Stimulated activated CD8-positive, alpha-beta memory T cell treated with anti-CD3 and anti-CD28 coated beads, Interleukin-4, amount 100 ng/mL, for 4 hours (primary cell): ENCODE data around the gene APOBEC4.

Experiments used
- DNase-seq, 2 donors: peaks; one replicate each; pipeline ENCODE4 v3.0.0-alpha.2; 2020; ENCODE audit warnings: low read depth in 2 of 2, low spot score in 1 of 2

APOBEC4 gene

DNA sequence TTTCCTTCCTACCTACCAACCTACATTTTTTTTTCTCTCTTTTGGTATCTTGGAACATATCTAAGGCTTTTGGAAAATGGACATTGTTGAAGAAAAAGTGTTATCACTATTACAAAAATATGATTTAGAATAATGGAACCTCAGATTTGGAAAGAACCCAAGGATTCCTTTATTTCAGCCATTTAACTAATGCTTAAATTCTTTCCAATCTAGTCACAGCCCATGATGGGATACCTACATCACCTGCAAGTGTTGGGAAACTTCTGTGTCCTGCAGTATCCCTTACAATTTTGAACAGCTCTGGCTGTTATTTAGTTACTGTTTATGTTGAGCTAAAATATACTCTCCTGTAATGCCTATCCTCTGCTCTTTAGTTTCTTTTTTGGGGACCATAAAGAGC lies 22.3 kb upstream of the APOBEC4 start:
- no peak for DNase-seq

DNA sequence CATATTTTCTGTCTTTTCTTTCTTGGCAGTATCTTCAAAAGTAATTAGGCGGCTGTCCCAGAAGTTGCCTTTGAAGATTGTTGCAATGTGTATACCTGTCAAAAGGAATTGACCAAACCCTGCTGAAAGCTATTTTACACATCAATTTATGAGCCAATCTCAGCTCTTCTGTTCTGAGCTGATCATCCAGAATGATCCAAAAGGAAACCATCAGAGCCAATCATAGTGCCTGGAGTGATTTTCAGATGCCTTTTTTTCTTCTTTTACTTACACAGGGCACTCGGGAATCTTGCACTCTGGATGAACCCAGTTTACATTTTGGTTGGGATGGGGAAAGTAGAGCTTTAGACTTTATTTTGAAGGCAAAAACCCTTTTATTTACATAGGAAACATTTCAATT lies 21.8 kb upstream of the APOBEC4 start:
- no peak for DNase-seq

DNA sequence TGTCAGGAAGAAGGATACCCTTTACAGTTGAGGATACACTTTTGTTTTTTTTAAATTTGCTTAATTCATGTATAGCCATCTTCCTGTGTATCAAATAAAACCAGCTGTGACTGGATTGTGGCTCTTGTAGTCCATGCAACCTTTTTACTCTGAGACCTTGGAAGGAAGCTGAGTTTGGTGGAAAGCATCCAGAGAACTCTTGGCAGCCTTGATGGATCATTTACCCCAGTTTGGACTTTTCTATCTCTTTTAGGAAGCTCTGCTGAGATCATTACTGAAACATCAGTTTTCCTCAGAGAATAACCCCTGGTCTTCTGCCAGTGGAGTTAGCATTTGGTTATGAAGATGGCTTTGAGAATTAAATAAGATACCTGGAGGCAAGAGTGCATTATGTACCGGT lies 21.2 kb upstream of the APOBEC4 start:
- no peak for DNase-seq

DNA sequence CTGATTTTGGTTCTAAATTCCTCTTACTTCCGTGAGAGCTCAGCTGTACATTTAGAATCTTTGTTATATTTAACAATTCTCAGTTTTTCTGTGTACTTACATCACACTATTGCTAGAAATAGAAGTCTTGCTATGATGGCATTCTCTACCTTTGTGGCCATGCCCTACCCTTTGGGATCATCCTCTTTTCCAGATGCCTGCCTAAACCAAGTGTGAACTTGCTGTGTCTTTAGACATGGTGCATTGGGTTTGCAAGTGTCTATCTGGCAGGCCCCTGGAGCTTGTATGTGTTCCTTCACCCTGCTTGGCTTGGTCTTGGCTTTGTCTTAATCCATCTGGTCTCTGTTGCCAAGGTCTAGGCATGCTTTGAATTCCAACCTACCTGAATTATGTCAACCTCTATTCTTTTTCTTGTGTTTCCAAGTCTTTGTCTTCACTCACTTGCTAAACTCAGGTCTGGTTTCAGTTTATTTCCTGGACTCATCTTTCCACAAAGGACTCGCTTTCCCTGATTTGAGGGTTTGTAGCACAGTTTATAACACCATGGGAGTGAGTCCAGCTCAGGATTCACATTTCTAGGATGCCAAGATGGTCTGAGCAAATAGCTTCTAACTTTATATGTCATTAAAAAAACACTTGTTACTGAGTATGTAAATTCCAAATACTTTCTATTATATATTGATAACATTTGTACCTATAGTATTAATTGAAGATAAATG lies 20.6 kb upstream of the APOBEC4 start:
- no peak for DNase-seq

DNA sequence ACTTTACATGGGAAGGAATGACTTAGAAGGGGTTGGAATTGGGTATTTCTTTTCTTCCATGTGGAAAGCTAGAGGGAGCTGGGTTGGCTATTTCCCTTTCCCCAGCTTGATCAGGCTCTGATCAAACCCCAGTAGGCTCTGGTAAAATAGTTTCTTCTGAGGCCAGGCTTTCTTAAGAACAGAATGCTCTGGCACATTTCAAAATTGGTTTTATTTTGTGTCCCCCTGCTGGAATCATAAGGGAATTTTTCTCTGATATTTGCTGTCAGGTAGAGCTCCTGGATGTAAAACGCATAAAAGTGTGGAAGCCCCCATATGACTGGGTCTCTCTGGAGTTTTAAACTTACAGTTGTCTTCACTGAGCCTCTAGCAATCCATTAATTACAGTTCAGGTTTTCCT lies 17.1 kb upstream of the APOBEC4 start:
- no peak for DNase-seq

DNA sequence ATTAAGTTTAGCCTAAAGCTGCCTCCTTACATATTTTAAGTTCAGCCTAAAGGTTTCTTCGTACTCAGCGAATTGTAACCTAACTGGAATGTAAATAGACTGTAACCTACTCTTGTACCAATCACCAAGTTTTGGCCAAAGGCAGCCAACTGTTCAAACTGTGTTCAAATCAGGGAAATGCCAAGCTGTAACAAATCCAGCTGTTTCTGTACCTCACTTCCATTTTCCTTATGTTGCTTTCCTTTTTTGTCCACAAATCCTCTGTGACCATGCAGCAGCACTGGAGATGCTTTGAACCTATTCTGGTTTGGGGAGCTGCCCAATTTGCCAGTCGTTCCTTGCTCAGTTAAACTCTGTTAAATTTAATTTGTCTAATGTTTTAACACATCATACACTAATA lies 3.2 kb upstream of the APOBEC4 start:
- no peak for DNase-seq

DNA sequence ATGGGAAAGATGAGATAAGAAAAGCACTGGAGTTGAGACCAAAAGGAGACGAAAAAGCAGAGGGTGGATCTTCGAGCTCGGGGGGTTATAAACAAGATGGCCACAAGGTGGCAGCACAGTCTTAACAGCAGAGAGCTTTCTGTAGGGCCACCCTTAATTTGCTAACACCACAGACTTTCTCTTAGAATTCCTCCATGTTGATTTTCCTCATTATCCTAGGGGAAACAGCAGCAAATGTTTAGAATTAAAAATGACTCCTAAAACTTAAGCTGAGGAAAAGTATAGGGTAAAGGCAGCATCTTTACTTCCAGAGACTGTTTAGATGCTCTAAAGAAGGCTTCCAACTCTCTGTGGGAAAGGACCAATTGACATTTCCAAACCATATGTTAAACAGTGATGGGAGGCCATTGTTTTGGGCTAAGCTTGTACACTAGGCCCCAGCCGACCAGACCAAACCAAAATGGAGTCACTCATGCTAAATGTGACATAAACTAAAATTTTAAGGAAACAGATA lies 2.5 kb upstream of the APOBEC4 start:
- peak; percentile 19 to 66 for DNase-seq

DNA sequence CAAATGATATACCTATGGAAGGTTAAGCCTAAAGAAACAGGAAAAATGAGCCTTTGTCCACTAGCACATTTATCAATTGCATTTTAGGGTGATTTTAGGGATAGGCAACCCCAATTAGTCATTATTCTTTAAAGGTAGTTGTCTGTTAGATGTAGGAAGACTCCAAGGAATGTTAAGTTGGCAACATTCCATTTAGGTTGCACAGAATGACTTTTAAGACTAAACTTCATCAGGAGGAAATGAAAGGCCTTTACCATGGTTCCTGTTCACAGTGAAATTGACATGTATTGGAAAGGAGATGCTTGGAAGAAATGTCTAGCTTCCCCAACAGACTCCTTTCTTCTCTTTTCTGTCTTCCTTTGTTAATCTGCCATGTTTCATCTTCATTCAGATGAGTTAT lies 1.6 kb upstream of the APOBEC4 start:
- DNase-seq, result no peak

DNA sequence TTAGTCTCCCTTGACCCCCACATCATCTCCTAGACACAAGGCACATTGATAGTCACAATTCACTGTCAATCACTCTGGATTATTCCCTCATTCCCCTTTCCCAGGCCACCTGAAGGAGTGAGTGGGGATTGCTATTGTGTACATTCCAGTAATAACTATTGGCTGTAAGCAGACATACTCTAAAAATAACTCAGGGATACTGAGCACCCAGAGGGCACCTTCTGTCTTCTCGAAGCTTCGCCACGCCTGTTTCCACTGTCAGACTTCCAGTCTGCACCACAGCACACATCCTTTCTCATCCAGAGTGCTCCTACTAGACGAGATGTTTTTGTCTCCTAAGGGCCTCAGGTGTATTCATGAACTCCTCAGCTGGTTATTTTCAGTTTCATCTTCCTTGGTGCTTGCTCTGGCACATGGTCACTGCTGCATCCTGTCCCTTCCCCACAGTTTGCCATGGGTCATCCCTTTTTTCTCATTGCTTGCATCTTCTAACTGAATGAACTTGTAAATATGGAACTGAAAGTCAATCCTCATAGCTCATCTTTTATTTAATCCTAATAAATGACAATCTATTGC lies 848 bp upstream of the APOBEC4 start:
- DNase-seq, result no peak

DNA sequence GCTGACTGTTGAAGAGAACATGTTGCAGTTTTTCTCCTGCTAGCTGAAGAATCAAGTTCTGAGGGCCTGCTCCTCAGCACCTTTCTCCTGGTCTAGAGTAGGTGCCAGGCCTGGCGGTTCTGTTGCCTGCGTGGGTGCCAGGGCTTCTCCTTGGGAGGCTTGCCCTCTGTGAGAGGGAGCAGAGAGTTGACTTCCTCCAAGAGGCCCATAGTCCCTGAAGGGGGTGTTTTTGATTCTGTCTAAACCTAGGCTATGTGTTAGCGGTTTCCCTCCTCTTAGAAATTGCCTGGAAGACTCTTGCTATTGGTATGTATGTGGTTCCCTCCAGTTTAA lies 312 bp upstream of the APOBEC4 start:
- no peak for DNase-seq

DNA sequence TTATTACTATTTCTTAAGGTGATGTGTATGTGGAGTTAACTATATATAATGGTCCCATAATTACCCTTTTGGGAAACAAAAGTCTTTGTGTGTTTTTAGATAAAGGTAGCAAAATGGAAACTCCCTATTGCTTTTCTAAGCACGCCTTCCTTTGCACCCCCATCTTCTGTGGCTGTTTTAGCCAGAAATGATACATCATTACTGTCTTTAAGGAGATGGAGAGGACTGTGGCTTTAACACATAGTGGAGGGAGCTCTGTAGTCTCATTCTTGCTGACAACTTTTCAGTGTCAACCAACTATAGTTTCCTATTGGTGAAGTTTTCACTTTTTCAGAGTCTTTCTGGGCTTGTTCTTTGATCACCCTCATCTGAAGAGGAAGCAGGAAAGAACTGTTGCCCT lies 1.0 kb downstream of the APOBEC4 start:
- no peak for DNase-seq

DNA sequence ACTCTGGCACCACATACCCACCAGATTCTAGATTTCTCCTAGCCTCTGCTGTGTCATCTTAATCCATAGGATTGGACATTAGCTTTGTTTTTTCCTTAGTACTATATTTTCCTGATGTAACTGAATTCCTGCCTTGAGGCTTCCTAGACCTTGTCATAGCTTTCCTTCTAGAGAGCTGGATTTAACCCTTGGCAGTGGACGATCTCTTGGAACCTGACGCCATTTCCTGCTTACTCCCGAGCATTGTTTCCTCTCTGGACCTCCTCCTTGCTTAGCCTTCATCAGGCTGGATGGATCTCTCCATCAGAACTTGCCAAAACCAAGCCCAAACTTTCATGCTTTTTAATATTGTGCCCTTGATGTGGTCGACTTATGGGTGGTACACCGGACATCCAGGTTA lies 1.5 kb downstream of the APOBEC4 start:
- DNase-seq, result no peak

DNA sequence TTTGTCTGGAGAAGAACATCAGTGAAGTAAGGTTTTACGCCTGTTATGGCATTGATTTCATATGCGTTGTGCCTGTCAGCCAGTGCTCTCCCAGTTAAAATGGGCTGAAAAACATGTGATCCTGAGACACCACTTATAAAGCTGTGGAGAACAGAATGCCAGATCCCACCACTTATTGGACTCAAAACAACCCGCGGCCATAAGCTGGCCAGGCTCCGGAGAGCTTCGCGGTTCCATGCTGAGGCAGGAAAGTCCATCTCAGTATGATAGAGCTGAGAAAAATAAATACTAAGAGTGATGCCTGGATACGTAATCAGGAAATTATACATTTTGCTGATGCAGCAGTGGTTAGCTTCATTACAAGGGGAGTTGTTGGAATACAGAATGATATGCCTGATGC lies 5.1 kb downstream of the APOBEC4 start:
- DNase-seq, result no peak

DNA sequence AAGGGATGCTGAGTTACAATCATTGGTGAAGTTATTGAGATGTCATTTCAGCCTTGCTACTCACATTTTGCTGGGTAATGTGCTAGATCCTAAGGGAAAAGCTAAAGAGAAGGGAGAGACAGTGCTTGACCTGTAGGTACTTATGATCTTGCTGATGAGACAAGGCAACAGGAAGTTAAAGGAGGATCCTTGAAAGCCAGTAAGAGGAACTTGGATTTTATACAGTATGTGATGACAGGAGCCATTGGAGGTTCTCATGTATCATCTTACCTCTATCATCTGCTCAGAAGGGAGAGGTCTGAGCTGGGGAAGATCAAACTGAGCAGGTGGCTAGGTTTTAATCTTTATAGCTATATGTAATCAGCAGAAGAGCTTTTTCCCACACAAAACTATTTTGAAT lies 6.3 kb downstream of the APOBEC4 start:
- no peak for DNase-seq

DNA sequence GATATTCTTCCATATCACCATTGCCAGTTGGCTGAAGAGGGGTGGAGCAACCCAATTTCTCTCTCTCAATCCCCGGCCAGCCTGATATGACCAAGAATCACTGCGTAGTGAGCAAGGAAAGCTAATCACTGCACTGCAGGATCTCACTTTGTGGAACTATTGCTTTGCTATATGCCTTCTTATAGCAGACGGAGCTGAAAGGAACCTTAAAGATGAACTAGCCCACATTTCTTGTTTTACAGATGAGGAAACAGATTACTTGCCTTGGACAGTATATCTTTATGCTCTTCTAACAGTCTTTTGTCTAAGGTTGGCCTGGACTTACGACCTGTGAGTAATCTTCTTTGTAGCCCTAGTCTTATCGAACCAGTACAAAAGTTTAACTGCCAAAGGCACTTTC lies 7.6 kb downstream of the APOBEC4 start:
- DNase-seq, result no peak

DNA sequence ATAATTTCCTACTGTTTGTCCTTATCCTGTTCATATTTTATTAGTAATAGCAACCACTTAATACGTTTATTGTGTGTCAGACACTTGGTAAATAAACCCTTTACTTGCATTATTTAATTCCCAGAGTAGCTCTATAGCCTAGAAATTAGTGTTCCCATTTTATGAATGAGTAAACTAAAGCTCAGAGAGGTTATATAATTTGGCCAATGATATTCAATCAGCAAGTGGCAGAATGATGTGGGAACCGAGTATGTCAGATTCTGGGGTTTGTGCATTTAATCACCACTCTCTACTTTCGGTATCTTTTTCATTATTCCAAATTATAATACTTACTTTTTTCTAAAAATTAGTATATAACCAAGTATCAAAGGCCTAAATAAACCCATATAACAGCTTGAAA lies 10.9 kb downstream of the APOBEC4 start:
- DNase-seq, result no peak

DNA sequence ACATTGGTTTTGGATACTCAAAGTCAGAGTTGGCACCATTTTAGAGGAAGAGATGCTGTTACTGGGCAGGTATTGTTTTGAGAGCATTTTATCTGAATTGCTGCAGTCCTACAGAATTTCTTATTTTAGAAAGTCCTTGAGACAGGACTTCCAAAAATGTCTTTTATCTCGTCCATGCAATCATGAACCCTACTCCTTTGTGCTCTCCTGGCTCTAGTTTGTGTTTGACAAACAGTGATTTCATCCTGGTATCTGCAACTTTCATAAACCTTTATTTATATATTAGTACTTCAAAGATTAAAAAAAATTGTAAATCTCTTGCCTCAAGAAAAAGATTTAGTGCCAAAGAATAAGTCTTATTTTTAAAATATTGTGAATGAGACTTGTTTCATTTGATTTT lies 12.9 kb downstream of the APOBEC4 start:
- no peak for DNase-seq

DNA sequence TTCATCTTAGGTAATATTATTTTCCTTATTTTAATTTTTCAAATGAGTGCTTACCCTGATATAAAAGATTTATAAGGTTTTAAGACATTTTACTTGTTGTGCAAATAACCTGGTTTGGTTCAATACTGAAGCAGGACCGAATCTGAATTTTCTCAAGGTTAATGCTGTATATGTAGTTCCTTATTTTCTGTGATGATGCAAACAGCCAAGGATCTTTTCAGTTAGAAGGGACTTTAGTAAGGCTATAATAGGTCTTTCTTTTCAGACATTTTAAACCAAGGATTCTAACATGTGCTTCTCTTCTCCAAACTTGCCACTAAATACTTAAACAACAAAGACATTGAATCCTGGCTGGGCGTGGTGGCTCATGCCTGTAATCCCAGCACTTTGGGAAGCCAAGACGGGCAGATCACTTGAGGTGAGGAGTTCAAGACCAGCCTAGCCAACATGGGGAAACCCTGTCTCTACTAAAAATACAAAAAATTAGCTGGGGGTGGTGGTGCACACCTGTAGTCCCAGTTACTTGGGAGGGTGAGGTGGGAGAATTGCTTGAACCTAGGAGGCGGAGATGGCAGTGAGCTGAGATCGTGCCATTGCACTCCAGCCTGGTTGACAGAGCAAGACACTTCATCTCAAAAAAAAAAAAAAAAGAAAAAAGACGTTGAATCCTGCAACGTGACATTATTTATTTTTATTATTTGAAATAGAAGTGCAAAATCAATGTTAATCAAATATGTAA lies 14.3 kb downstream of the APOBEC4 start:
- DNase-seq, result no peak

DNA sequence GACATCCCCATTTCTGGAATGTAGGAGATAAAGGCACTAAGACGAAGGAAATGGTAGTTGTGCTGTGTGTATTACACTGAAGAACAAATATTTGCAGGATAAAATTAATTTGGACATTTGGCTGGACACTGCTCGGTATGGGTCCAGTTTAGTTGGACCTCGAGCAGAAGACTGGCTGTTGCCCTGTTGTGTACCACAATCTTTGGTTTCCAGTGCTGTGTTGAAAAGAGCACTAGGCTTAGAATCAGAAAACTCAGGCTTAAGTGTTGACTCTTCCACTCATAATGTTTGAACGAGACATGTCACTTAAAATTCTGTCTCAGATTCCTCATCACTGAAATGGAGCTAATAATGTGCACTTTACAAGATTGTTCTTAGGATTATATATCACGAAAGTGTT lies 16.3 kb downstream of the APOBEC4 start:
- no peak for DNase-seq

DNA sequence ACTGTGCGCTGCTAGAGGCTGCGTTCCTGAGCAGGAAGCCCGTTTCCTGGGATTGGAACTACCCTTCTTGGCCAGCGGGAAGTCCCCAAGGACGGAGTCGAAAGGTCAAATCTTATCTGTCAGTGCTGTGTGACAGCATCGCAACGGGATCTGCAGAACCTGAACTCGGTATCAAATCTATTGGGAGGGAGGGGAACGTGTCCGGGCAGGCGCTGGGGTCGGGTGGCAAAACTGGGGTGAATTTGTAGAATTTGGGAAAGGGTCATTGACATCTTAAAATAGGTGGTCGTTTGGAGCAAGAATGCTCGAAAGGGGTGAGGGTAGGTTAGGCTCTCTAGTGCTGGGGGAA lies 16.8 kb downstream of the APOBEC4 start:
- no peak for DNase-seq

DNA sequence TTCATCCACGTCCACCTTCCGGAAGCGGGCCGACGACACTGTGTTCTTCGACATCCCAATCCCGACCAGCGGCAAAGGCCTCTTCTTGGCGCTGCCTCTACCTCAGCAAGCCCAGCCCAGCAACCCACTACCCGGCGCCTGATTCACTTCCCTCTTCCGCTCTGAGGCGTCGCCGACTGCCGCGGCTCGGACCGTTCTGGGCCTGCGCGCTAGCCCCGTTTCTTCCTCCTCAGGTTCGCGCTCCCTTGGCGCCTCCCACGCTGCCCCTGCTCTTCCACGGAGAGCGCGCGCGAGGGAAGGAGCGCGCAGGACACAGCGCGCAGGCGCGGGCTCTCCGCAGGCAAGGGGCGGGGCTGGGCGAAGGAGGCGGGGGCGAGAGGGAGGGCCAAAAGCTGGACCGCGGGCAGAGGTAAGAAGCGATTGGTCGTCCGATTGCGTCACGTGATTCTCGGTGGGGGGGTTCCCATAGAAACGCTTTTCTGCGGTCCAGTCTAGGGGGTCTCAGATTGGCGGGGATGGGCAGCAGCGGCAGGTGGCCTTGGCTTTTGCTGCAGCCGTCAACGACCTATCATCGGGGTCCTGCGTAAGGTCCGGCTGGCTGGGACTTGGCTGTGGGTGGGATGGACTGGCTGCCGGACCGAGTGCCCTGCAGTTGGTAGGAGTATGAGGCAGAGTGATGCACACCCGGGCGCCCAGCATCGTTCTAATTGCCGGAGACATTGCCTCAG lies 17.3 kb downstream of the APOBEC4 start, which contains the start of gene ARPC5:
TSS of gene ARPC5 (minus strand) at position 178 of the 728 bp plus-strand sequence. CDS start at position 54, 124 bp downstream.
- DNase-seq, result peak; percentile 90 to 92

DNA sequence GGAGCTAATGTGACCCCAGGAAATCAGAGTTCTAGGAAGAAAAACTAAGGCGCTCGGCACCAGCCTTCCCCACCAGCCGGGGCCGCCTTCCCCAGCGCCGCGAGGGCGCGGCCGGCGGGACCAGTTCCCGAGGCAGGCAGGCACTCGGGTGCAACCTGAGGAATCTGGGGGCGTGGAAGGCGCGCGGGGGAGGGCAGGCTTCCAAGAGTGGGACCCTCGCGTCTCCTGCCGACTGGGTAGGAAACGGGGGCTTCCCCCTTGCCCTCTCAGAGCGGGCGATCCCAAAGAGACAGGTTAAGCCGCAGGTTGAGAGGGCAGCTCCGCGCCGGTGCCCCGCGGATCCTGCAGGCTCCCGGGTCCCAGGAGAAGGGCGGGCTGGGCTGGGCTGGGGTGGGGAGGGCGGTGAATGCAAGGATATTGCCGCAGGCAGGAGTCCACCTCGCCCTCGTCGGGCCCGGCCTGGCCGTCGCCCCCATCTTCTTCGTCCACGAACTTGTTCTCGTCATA lies 18.0 kb downstream of the APOBEC4 start:
- DNase-seq, result no peak
